ENCODE results near the gene ZNF365. TPM values are rescaled to one million over a fixed set of nuclear protein-coding genes. Genes with fewer than 3 reads are reported as not detected.
A peak's percentile ranks its signal among the peaks of the same experiment; 100 is the strongest.
"Not testable (repeated sequence)": the region's sequence is repeated elsewhere in the genome, so short reads cannot be mapped to it uniquely, and the experiment has no call there.

ZNF365 gene
- total RNA-seq, 2 experiments from 2014 or later = 0.23 to 0.35 TPM

DNA sequence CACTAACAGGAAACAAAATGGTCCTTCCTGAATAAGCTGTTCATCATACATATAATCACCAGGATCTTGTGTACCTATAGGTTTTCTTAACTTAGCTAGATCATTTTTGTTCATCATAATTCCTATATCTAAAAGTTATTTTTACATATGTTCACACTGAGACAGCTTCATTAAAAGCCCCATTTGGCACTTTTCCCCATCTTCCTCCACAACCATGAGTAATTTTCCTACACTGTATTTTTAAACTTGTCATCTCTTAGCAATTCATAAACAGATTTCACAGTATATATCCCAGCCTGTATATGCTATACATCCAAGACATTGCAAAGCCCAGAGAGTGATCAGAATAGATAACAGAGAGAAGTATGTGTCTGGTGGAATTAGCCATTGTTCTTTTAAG lies 28.3 kb downstream of the ZNF365 start:
- ChIA-PET POLR2A (no interaction called here), CTCF (no interaction called here)
- Mint-ChIP-seq H3K4me3 (no peak overlapping the region), H3K27me3 (peaks cover 3% of the 10 kb centered on the region), H3K9me3 (peaks cover 3% of the 10 kb centered on the region), H3K36me3 (ENCODE audit: low read depth) (no peaks in the 10 kb centered on the region), H3K27ac (no peak overlapping the region), H3K4me1 (no peaks in the 10 kb centered on the region)
- no peak for DNase-seq

GRCh38 chr10:62410528-62410927 lies 36.4 kb downstream of the ZNF365 start:
- H3K4me3 Mint-ChIP-seq; H3K9me3 Mint-ChIP-seq; H3K36me3 Mint-ChIP-seq (ENCODE audit: low read depth); DNase-seq; CTCF ChIA-PET; POLR2A ChIA-PET; H3K4me1 Mint-ChIP-seq; H3K27me3 Mint-ChIP-seq; H3K27ac Mint-ChIP-seq: not testable (repeated sequence)

GRCh38 chr10:62410934-62411333 lies 36.8 kb downstream of the ZNF365 start:
- CTCF ChIA-PET; DNase-seq; H3K27ac Mint-ChIP-seq; H3K4me3 Mint-ChIP-seq; H3K9me3 Mint-ChIP-seq; H3K4me1 Mint-ChIP-seq; H3K36me3 Mint-ChIP-seq (ENCODE audit: low read depth); POLR2A ChIA-PET: not testable (repeated sequence)
- H3K27me3 Mint-ChIP-seq = peaks cover 11% of the 10 kb centered on the region

GRCh38 chr10:62413048-62413447 lies 38.9 kb downstream of the ZNF365 start:
- no peaks in the 10 kb centered on the region for H3K4me1 Mint-ChIP-seq
- POLR2A ChIA-PET = no interaction called here
- CTCF ChIA-PET = no interaction called here
- no peak overlapping the region for H3K27ac Mint-ChIP-seq
- H3K27me3 Mint-ChIP-seq = peaks cover 11% of the 10 kb centered on the region
- DNase-seq = no peak
- H3K4me3 Mint-ChIP-seq = no peak overlapping the region
- peaks cover 3% of the 10 kb centered on the region for H3K9me3 Mint-ChIP-seq
- no peaks in the 10 kb centered on the region for H3K36me3 Mint-ChIP-seq (ENCODE audit: low read depth)

DNA sequence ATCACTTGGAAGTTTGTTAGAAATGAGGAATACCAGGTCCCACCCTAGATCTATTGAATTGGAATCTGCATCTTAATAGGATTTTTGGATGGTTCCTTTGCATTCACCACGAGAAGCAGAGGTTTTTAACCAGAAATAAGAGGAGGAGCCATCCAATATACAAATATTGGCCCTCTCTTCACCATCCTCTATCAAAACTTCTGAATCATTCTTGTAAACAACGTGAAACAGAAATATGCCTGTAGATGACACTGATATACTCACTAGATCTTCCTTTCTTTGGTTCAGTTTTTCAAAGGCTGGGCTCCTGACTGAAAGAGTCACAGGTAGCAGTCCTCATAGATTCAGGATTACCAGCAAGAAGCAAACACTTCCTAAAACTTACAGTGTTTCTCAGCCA lies 39.5 kb downstream of the ZNF365 start:
- CTCF ChIA-PET = no interaction called here
- H3K36me3 Mint-ChIP-seq (ENCODE audit: low read depth) = no peaks in the 10 kb centered on the region
- no peak overlapping the region for H3K27ac Mint-ChIP-seq
- H3K4me1 Mint-ChIP-seq = no peaks in the 10 kb centered on the region
- POLR2A ChIA-PET = no interaction called here
- no peak overlapping the region for H3K4me3 Mint-ChIP-seq
- peaks cover 2% of the 10 kb centered on the region for H3K9me3 Mint-ChIP-seq
- peaks cover 11% of the 10 kb centered on the region for H3K27me3 Mint-ChIP-seq
- DNase-seq = no peak

GRCh38 chr10:62414359-62414758 lies 40.2 kb downstream of the ZNF365 start:
- H3K27me3 Mint-ChIP-seq = peaks cover 11% of the 10 kb centered on the region
- H3K4me3 Mint-ChIP-seq = no peak overlapping the region
- H3K27ac Mint-ChIP-seq = no peak overlapping the region
- no peaks in the 10 kb centered on the region for H3K4me1 Mint-ChIP-seq
- H3K9me3 Mint-ChIP-seq = peaks cover 2% of the 10 kb centered on the region
- no peaks in the 10 kb centered on the region for H3K36me3 Mint-ChIP-seq (ENCODE audit: low read depth)
- POLR2A ChIA-PET = no interaction called here
- CTCF ChIA-PET = interaction anchor here (0.7 kb wide), 1 partner anchor 124 kb away, joined by 3 read pairs; no protein-coding TSS in a partner anchor
- DNase-seq = no peak

- Mint-ChIP-seq H3K4me3 (no peak overlapping the region), H3K27ac (no peak overlapping the region), H3K36me3 (ENCODE audit: low read depth) (no peaks in the 10 kb centered on the region), H3K9me3 (no peaks in the 10 kb centered on the region), H3K27me3 (peaks cover 2% of the 10 kb centered on the region), H3K4me1 (no peaks in the 10 kb centered on the region)
- ChIA-PET CTCF (no interaction called here), POLR2A (no interaction called here)
- DNase-seq = no peak
Observed at GRCh38 chr10:62422068-62422590, 48.0 kb downstream of the ZNF365 start.

- no peak overlapping the region for H3K27ac Mint-ChIP-seq
- POLR2A ChIA-PET = no interaction called here
- peaks cover 6% of the 10 kb centered on the region for H3K9me3 Mint-ChIP-seq
- H3K4me1 Mint-ChIP-seq = no peaks in the 10 kb centered on the region
- no peaks in the 10 kb centered on the region for H3K36me3 Mint-ChIP-seq (ENCODE audit: low read depth)
- no peak overlapping the region for H3K4me3 Mint-ChIP-seq
- CTCF ChIA-PET = interaction anchor here (0.6 to 0.9 kb wide), 2 partner anchors 50 to 159 kb away, joined by 3 read pairs; no protein-coding TSS in a partner anchor
- peaks cover 2% of the 10 kb centered on the region for H3K27me3 Mint-ChIP-seq
- no peak for DNase-seq
Observed at GRCh38 chr10:62424026-62424425, 49.9 kb downstream of the ZNF365 start.

GRCh38 chr10:62426086-62426485 lies 51.9 kb downstream of the ZNF365 start:
- no peaks in the 10 kb centered on the region for H3K4me1 Mint-ChIP-seq
- ChIA-PET CTCF (interaction anchor here (0.8 to 1.6 kb wide), 2 partner anchors 11 to 24 kb away, joined by 3 to 8 read pairs; no protein-coding TSS in a partner anchor), POLR2A (no interaction called here)
- DNase-seq = no peak
- H3K27ac Mint-ChIP-seq = no peak overlapping the region
- no peaks in the 10 kb centered on the region for H3K36me3 Mint-ChIP-seq (ENCODE audit: low read depth)
- H3K4me3 Mint-ChIP-seq = no peak overlapping the region
- peaks cover 6% of the 10 kb centered on the region for H3K9me3 Mint-ChIP-seq
- no peaks in the 10 kb centered on the region for H3K27me3 Mint-ChIP-seq

DNA sequence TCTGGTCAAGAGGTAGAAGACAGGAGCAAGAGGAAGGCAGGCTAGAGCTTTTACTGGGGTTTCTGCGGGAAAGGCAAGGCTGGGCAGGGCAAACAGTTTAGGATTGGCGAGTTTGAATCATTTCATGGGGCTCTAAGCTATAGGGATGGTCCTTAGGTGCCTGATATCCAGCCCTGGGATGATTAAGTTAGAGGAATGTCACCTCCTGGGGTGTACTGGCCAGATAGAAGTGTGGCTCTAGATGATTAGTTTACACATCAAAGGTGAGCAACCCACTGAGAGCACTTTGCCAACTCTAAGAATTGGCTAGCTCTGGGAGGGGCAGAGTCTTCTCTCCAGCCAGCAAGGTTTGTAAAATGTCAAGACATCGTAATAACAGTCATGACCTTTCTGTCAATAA lies 52.4 kb downstream of the ZNF365 start:
- Mint-ChIP-seq H3K36me3 (ENCODE audit: low read depth) (no peaks in the 10 kb centered on the region), H3K9me3 (peaks cover 6% of the 10 kb centered on the region), H3K27ac (no peak overlapping the region), H3K4me3 (no peak overlapping the region), H3K4me1 (no peaks in the 10 kb centered on the region), H3K27me3 (no peaks in the 10 kb centered on the region)
- DNase-seq = no peak
- POLR2A ChIA-PET = no interaction called here
- CTCF ChIA-PET = interaction anchor here (0.8 to 1.6 kb wide), 2 partner anchors 10 to 25 kb away, joined by 3 to 8 read pairs; no protein-coding TSS in a partner anchor

DNA sequence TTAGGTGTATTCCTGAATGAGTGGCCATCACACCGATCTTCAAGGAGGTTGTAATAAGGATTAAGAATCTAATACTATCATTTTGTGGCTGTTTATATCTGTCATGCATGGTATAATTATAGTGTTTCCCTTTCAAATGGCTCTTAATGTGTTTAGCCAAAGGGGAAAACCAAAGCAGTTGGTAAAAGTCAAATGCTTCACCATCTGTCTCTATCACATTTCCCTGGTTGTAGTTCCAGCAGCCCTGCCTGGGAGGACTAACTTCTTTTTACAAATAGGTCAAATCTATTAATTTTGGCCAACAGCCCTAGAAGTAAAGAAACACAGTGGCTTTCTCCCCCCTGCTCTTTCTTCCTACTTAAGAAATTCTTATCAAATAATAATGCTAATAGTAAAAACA lies 56.7 kb downstream of the ZNF365 start:
- CTCF ChIA-PET = no interaction called here
- peaks cover 21% of the 10 kb centered on the region for H3K4me1 Mint-ChIP-seq
- no peak for DNase-seq
- H3K4me3 Mint-ChIP-seq = no peak overlapping the region
- H3K36me3 Mint-ChIP-seq (ENCODE audit: low read depth) = no peaks in the 10 kb centered on the region
- no peak overlapping the region for H3K27ac Mint-ChIP-seq
- peaks cover 6% of the 10 kb centered on the region for H3K9me3 Mint-ChIP-seq
- peaks cover 4% of the 10 kb centered on the region for H3K27me3 Mint-ChIP-seq
- POLR2A ChIA-PET = no interaction called here

- Mint-ChIP-seq H3K36me3 (ENCODE audit: low read depth) (no peaks in the 10 kb centered on the region), H3K4me1 (peaks cover 21% of the 10 kb centered on the region), H3K27ac (no peak overlapping the region), H3K4me3 (no peak overlapping the region), H3K9me3 (peaks cover 3% of the 10 kb centered on the region), H3K27me3 (peaks cover 6% of the 10 kb centered on the region)
- ChIA-PET CTCF (interaction anchor here (1.3 kb wide), 1 partner anchor 383 kb away, joined by 5 read pairs; the partner anchor contains the start of gene EGR2), POLR2A (interaction anchor here (1.0 kb wide), 1 partner anchor 49 kb away, joined by 3 read pairs; no protein-coding TSS in a partner anchor)
- peak; percentile 62 for DNase-seq
Observed at GRCh38 chr10:62433181-62433692, 59.1 kb downstream of the ZNF365 start.

GRCh38 chr10:62433901-62434300 lies 59.7 kb downstream of the ZNF365 start:
- Mint-ChIP-seq H3K36me3 (ENCODE audit: low read depth) (no peaks in the 10 kb centered on the region), H3K4me1 (peaks cover 21% of the 10 kb centered on the region), H3K27me3 (peaks cover 9% of the 10 kb centered on the region), H3K27ac (no peak overlapping the region), H3K9me3 (no peaks in the 10 kb centered on the region), H3K4me3 (no peak overlapping the region)
- ChIA-PET CTCF (interaction anchor here (1.3 kb wide), 1 partner anchor 383 kb away, joined by 5 read pairs; the partner anchor contains the start of gene EGR2), POLR2A (no interaction called here)
- DNase-seq = no peak

DNA sequence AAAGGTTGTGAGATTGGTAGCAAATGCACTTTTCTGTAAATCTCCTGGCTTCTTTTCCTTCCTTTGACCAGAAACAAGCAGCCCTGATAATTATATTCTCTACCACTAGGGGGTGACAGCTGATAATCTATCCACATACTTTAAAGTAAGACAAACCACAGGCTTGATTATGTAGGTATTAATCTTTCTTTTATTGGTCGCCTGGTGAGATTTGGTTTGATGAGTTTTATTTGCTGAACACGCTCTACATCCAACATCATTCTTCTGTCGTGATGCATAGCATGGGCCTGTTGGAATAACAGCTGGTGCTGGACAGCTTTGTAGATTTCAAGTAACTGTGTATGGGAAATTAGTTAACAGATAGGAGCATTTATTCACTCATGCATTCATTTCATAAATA lies 63.5 kb downstream of the ZNF365 start:
- Mint-ChIP-seq H3K9me3 (no peaks in the 10 kb centered on the region), H3K36me3 (ENCODE audit: low read depth) (no peaks in the 10 kb centered on the region), H3K4me1 (peaks cover 18% of the 10 kb centered on the region), H3K4me3 (no peak overlapping the region), H3K27me3 (peaks cover 10% of the 10 kb centered on the region), H3K27ac (no peak overlapping the region)
- no peak for DNase-seq
- ChIA-PET CTCF (interaction anchor here (0.7 to 3.4 kb wide), 26 partner anchors 8 to 1316 kb away, joined by 3 to 16 read pairs (median 4); partner anchors contain the start of gene RTKN2), POLR2A (no interaction called here)
